Ureter (tissue), 1 donor: ENCODE measurements around the gene RAB23. TPM values are rescaled to one million over a fixed set of nuclear protein-coding genes. Genes with fewer than 3 reads are reported as not detected.

ENCODE experiments used
- DNase-seq: peaks from one replicate; pipeline ENCODE4 v3.0.0-alpha.2; 2020; ENCODE audit warnings: low spot score
- total RNA-seq: library from RNA; stranded (reverse); gene quantifications from one replicate; pipeline ENCODE4 v1.2.4, GENCODE V29; 2023
- donor health status: DM: yes; HTN: yes; CAD: no.

The RAB23 gene
- total RNA-seq, 1 donor from 2014 or later: 33.5 TPM

GRCh38 chr6:57180596-57180995, 41.5 kb downstream of the RAB23 start:
- no peak for DNase-seq

- peak; percentile 70 for DNase-seq
Measured at GRCh38 chr6:57177545-57178265, 44.4 kb downstream of the RAB23 start.

- DNase-seq: no peak
Measured at GRCh38 chr6:57174511-57174907, 47.6 kb downstream of the RAB23 start.

- no peak for DNase-seq
Measured at GRCh38 chr6:57173886-57174510, 48.1 kb downstream of the RAB23 start.

- no peak for DNase-seq
Measured at GRCh38 chr6:57173056-57173885, 48.8 kb downstream of the RAB23 start.

GRCh38 chr6:57172136-57173055, 49.7 kb downstream of the RAB23 start, which contains the start of gene BAG2:
BAG2 (plus strand) TSS chr6:57172326; CDS start chr6:57172698, 372 bp downstream.
- peak; percentile 91 for DNase-seq

GRCh38 chr6:57165080-57165479, 57.0 kb downstream of the RAB23 start:
- DNase-seq: no peak

GRCh38 chr6:57163956-57164355, 58.2 kb downstream of the RAB23 start:
- DNase-seq: no peak

- DNase-seq: no peak
Measured at GRCh38 chr6:57162516-57162915, 59.6 kb downstream of the RAB23 start.

GRCh38 chr6:57162028-57162427, 60.1 kb downstream of the RAB23 start:
- DNase-seq: no peak

- DNase-seq: no peak
Measured at GRCh38 chr6:57159127-57159526, 63.0 kb downstream of the RAB23 start.

- DNase-seq: no peak
Measured at GRCh38 chr6:57158658-57159057, 63.4 kb downstream of the RAB23 start.

GRCh38 chr6:57147955-57148858, 73.9 kb downstream of the RAB23 start:
- no peak for DNase-seq

GRCh38 chr6:57147401-57147800, 74.7 kb downstream of the RAB23 start:
- DNase-seq: no peak

- no peak for DNase-seq
Measured at GRCh38 chr6:57143690-57144089, 78.4 kb downstream of the RAB23 start.

- no peak for DNase-seq
Measured at GRCh38 chr6:57142178-57142525, 80.0 kb downstream of the RAB23 start.

GRCh38 chr6:57141451-57142177, 80.5 kb downstream of the RAB23 start:
- no peak for DNase-seq

GRCh38 chr6:57138026-57138425, 84.1 kb downstream of the RAB23 start:
- no peak for DNase-seq

GRCh38 chr6:57137350-57137749, 84.8 kb downstream of the RAB23 start:
- no peak for DNase-seq
